Caki2 (cell line): ENCODE data around the gene IQCF2. TPM values are rescaled to one million over a fixed set of nuclear protein-coding genes. Genes with fewer than 3 reads are reported as not detected.
"Not testable (repeated sequence)": the region's sequence is repeated elsewhere in the genome, so short reads cannot be mapped to it uniquely, and the experiment has no call there.

ENCODE experiments used
- DNase-seq: peaks from one replicate; pipeline ENCODE4 v3.0.0-alpha.2; 2015; ENCODE audit warnings: low read depth
- in situ Hi-C: cut with HindIII; loops from 2 replicates; pipeline ENCODE4 v1.10.0; 2016; ENCODE audit warnings: low sequenced_read_pairs, low pct_unique_long_range_greater_than_20kb, mixed read lengths
- total RNA-seq: library from RNA; depleted of rRNA; stranded (reverse); fragments of >200 nt; shearing (Covaris generic); gene quantifications from 2 replicates; pipeline ENCODE4 v1.2.3, GENCODE V29; 2014; ENCODE audit warnings: low replicate concordance; rRNA removed

The IQCF2 gene
- not detected in 2 replicates for total RNA-seq

- in situ Hi-C loops, result no loop called here
Observed at GRCh38 chr3:51860703-51861665, at the start of gene IQCF2. IQCF2 (plus strand) TSS chr3:51861615; CDS start chr3:51861667, 52 bp downstream.

GRCh38 chr3:51813539-51813938 is 47.9 kb upstream of the IQCF2 start:
- in situ Hi-C loops, result no loop called here
- no peak for DNase-seq

More at GRCh38 chr3:51860703-51861665, at the start of gene IQCF2:
- DNase-seq, result no peak

GRCh38 chr3:51814034-51814433 is 47.4 kb upstream of the IQCF2 start:
- in situ Hi-C loops, result no loop called here
- no peak for DNase-seq

GRCh38 chr3:51815614-51816013 is 45.8 kb upstream of the IQCF2 start:
- in situ Hi-C loops, result no loop called here

GRCh38 chr3:51816723-51817122 is 44.7 kb upstream of the IQCF2 start:
- in situ Hi-C loops, result no loop called here
- DNase-seq, result no peak

More at GRCh38 chr3:51815614-51816013, 45.8 kb upstream of the IQCF2 start:
- no peak for DNase-seq

GRCh38 chr3:51817375-51817774 is 44.0 kb upstream of the IQCF2 start:
- DNase-seq, result no peak
- in situ Hi-C loops, result no loop called here

- DNase-seq, result no peak
- in situ Hi-C loops, result no loop called here
Observed at GRCh38 chr3:51819151-51819550, 42.3 kb upstream of the IQCF2 start.

DNA sequence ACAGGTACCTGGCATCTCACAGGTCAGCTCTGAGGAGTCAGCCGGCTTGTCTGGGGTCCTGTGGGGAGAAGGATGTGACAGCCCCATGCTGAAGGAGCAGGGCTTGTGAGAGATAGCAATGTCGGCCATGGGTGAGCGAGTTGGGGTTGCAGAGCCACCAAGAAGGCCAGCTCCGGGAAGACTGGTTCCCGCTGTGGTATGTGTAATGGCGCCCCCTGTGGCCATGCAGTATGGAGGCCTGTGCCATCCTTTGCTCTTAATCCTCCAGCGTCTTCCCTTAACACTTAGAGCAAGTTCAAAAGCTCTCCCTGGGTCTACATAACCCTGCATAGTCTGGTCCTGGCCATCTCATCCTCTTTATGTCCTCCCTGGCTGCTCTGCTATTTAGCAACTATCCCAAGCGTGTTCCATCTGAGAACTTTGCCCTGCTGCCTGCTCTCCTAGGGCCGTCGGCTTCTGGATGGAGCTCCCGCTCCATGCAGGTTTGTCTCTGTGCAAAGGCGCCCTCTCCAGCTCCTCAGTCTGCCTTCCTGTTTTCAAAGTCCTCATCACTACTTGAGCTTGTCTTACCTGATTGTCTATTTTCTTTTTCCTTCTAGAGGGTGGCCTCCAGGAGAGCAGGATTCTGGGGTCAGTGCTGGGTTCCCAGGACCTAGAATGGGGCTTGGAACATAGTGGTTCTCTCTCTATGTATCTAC is 41.6 kb upstream of the IQCF2 start:
- in situ Hi-C loops, result no loop called here
- no peak for DNase-seq

- DNase-seq, result no peak
- in situ Hi-C loops, result no loop called here
Observed at GRCh38 chr3:51828297-51828696, 33.1 kb upstream of the IQCF2 start.

- in situ Hi-C loops, result no loop called here
- no peak for DNase-seq
Observed at GRCh38 chr3:51830345-51830744, 31.1 kb upstream of the IQCF2 start.

- DNase-seq, result no peak
- in situ Hi-C loops, result no loop called here
Observed at GRCh38 chr3:51830836-51831385, 30.5 kb upstream of the IQCF2 start.

DNA sequence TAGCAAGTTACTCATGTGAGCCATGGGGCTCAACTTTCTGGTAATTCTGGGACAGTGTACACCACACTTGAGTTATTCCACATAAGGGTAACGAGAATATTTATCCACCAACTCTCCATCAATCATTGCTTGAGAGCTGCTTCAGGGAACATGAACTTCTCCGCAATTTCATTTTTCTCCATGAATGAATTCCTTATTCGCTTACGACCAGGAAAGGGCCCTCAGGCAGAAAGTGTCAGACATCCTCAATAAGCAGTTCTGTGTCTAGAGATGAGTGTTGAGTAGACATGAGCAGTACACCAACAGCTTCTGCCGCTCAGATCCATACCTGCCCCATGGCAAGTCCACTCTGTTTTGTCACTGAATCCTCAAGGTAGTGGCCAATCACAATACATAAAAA is 24.8 kb upstream of the IQCF2 start:
- DNase-seq, result no peak
- in situ Hi-C loops, result no loop called here

DNA sequence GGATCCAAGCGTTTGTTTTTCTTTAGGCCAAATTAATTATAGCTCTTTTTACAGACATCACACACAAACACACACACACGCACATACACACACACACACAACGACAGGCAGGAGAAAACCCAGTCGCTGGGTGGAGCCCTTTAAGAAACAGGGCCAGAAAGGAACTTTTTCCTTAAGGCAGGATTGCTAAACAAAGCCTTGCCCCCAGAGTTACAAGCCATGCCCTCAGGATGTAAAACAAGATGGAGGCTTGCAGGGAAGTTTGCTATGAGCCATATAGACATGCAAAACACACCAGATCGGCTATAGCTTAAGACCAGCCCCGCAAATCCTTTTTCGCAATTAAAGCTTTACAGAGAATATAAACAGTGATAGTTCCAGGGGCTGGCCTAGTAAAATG is 16.3 kb upstream of the IQCF2 start:
- in situ Hi-C loops, result no loop called here

GRCh38 chr3:51855411-51855810 is 6.0 kb upstream of the IQCF2 start:
- in situ Hi-C loops, DNase-seq: not testable (repeated sequence)

More for the DNA sequence above, 16.3 kb upstream of the IQCF2 start:
- no peak for DNase-seq

- no peak for DNase-seq
- in situ Hi-C loops, result no loop called here
Observed at GRCh38 chr3:51862886-51863285, 1.5 kb downstream of the IQCF2 start.

- in situ Hi-C loops, DNase-seq: not testable (repeated sequence)
Observed at GRCh38 chr3:51868896-51869295, 7.5 kb downstream of the IQCF2 start.

- in situ Hi-C loops, result no loop called here
- no peak for DNase-seq
Observed at GRCh38 chr3:51869304-51869703, 7.9 kb downstream of the IQCF2 start.

DNA sequence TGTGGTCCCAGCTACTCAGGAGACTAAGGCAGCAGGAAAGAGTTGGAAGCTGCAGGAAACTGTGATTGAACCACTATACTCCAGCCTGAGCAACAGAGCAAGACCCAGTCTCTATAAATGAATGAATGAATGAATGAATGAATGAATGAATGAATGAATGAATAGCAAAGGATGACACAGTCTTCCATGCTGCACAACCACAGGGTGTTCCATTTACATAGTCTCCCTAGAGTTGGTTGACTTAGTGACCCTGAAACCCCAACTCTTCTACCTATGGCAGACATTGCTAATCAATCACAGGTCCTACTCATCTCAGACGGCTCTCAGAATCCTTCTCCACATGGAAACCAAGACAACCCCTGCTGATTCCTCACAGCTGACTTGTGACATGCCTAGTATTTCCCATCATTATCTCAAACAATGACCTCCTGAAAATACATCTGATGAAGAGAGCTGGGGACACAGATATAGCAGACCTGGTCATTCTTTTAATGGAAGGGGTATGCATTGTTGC is 11.9 kb downstream of the IQCF2 start:
- DNase-seq, result no peak
- in situ Hi-C loops, result no loop called here

- no peak for DNase-seq
- in situ Hi-C loops, result no loop called here
Observed at GRCh38 chr3:51873876-51874275, 12.5 kb downstream of the IQCF2 start.
